ENCODE measurements around the gene KCNK4.

KCNK4 gene

GRCh38 chr11:64259533-64260067, 31.5 kb upstream of the KCNK4 start:
- Histone ChIP-seq H3K79me1 (ENCODE audit: low read length) (peaks cover 14% of the 10 kb centered on the region), H4K8ac (ENCODE audit: low read depth, low read length) (no peak overlapping the region), H3K27ac (ENCODE audit: low read depth, low read length) (no peak overlapping the region), H3K4me1 (ENCODE audit: control insufficient read depth in 1 of 2, insufficient read depth in 2 of 2, low read length in 2 of 2) (peaks cover 22 to 26% of the 10 kb centered on the region in 2 experiments), H3K9ac (ENCODE audit: low read length) (no peak overlapping the region), H3K18ac (ENCODE audit: low read length) (no peak overlapping the region), H4K91ac (ENCODE audit: low read depth, low read length) (no peak overlapping the region), H3K14ac (ENCODE audit: low read length) (no peak overlapping the region), H3K23ac (ENCODE audit: low read length) (no peak overlapping the region), H2AK5ac (ENCODE audit: low read length) (no peak overlapping the region), H3K36me3 (ENCODE audit: control insufficient read depth in 1 of 2, insufficient read depth in 2 of 2, low read length in 2 of 2) (peaks cover 80 to 84% of the 10 kb centered on the region in 2 experiments), H3K27me3 (ENCODE audit: insufficient read depth, low read length) (no peaks in the 10 kb centered on the region), H2BK120ac (ENCODE audit: insufficient read depth, low read length, poor library complexity) (no peak overlapping the region), H3K9me3 (ENCODE audit: insufficient read depth, low read depth, low read length) (peaks cover 4% of the 10 kb centered on the region), H3K4me2 (ENCODE audit: low read length) (no peak overlapping the region), H2AFZ (ENCODE audit: insufficient read depth, low read length, poor library complexity) (no peak overlapping the region), H3K4me3 (ENCODE audit: low read depth, low read length) (no peak overlapping the region), H3K79me2 (ENCODE audit: control insufficient read depth, insufficient read depth, low read length, poor library complexity) (no peaks in the 10 kb centered on the region), H2BK12ac (ENCODE audit: low read length) (no peak overlapping the region), H4K12ac (ENCODE audit: low read depth, low read length) (no peak overlapping the region), H2BK5ac (ENCODE audit: low read depth, low read length, poor library complexity) (no peak overlapping the region), H3K4ac (ENCODE audit: low read depth, low read length) (no peak overlapping the region)
- DNase-seq, result no peak
- no CpG with 5 or more reads among the region's 4 CpGs for WGBS (ENCODE audit: extremely low coverage, insufficient coverage, insufficient read length)

GRCh38 chr11:64260147-64260708, 30.9 kb upstream of the KCNK4 start:
- Histone ChIP-seq H3K4me1 (ENCODE audit: control insufficient read depth in 1 of 2, insufficient read depth in 2 of 2, low read length in 2 of 2) (peaks cover 23 to 28% of the 10 kb centered on the region in 2 experiments), H2BK5ac (ENCODE audit: low read depth, low read length, poor library complexity) (no peak overlapping the region), H3K4me2 (ENCODE audit: low read length) (no peak overlapping the region), H4K8ac (ENCODE audit: low read depth, low read length) (no peak overlapping the region), H3K36me3 (ENCODE audit: control insufficient read depth in 1 of 2, insufficient read depth in 2 of 2, low read length in 2 of 2) (peaks cover 75 to 83% of the 10 kb centered on the region in 2 experiments), H3K18ac (ENCODE audit: low read length) (no peak overlapping the region), H2BK120ac (ENCODE audit: insufficient read depth, low read length, poor library complexity) (no peak overlapping the region), H3K4me3 (ENCODE audit: low read depth, low read length) (no peak overlapping the region), H3K9ac (ENCODE audit: low read length) (no peak overlapping the region), H3K79me2 (ENCODE audit: control insufficient read depth, insufficient read depth, low read length, poor library complexity) (no peaks in the 10 kb centered on the region), H3K23ac (ENCODE audit: low read length) (no peak overlapping the region), H3K4ac (ENCODE audit: low read depth, low read length) (no peak overlapping the region), H3K14ac (ENCODE audit: low read length) (no peak overlapping the region), H3K9me3 (ENCODE audit: insufficient read depth, low read depth, low read length) (peaks cover 4% of the 10 kb centered on the region), H3K79me1 (ENCODE audit: low read length) (peaks cover 14% of the 10 kb centered on the region), H2AK5ac (ENCODE audit: low read length) (no peak overlapping the region), H2AFZ (ENCODE audit: insufficient read depth, low read length, poor library complexity) (no peak overlapping the region), H3K27me3 (ENCODE audit: insufficient read depth, low read length) (no peaks in the 10 kb centered on the region), H4K12ac (ENCODE audit: low read depth, low read length) (no peak overlapping the region), H4K91ac (ENCODE audit: low read depth, low read length) (no peak overlapping the region), H3K27ac (ENCODE audit: low read depth, low read length) (no peak overlapping the region), H2BK12ac (ENCODE audit: low read length) (no peak overlapping the region)
- DNase-seq, result no peak
- WGBS (ENCODE audit: extremely low coverage, insufficient coverage, insufficient read length), result no CpG with 5 or more reads among the region's 6 CpGs

GRCh38 chr11:64261556-64262080, 29.5 kb upstream of the KCNK4 start:
- H3K18ac ChIP-seq (ENCODE audit: low read length), result no peak overlapping the region
- H3K36me3 ChIP-seq (ENCODE audit: control insufficient read depth in 1 of 2, insufficient read depth in 2 of 2, low read length in 2 of 2), result peaks cover 75 to 84% of the 10 kb centered on the region in 2 experiments
- H3K79me2 ChIP-seq (ENCODE audit: control insufficient read depth, insufficient read depth, low read length, poor library complexity), result no peaks in the 10 kb centered on the region
- H3K4me3 ChIP-seq (ENCODE audit: low read depth, low read length), result no peak overlapping the region
- no peak overlapping the region for H3K27ac ChIP-seq (ENCODE audit: low read depth, low read length)
- H3K4ac ChIP-seq (ENCODE audit: low read depth, low read length), result no peak overlapping the region
- H2BK5ac ChIP-seq (ENCODE audit: low read depth, low read length, poor library complexity), result no peak overlapping the region
- H2AK5ac ChIP-seq (ENCODE audit: low read length), result no peak overlapping the region
- no peak overlapping the region for H3K14ac ChIP-seq (ENCODE audit: low read length)
- H3K4me2 ChIP-seq (ENCODE audit: low read length), result no peak overlapping the region
- no peak overlapping the region for H2BK12ac ChIP-seq (ENCODE audit: low read length)
- H3K79me1 ChIP-seq (ENCODE audit: low read length), result peaks cover 14% of the 10 kb centered on the region
- H3K23ac ChIP-seq (ENCODE audit: low read length), result no peak overlapping the region
- no peaks in the 10 kb centered on the region for H3K27me3 ChIP-seq (ENCODE audit: insufficient read depth, low read length)
- H3K4me1 ChIP-seq (ENCODE audit: control insufficient read depth in 1 of 2, insufficient read depth in 2 of 2, low read length in 2 of 2), result peaks cover 23 to 28% of the 10 kb centered on the region in 2 experiments
- H2AFZ ChIP-seq (ENCODE audit: insufficient read depth, low read length, poor library complexity), result no peak overlapping the region
- peaks cover 4% of the 10 kb centered on the region for H3K9me3 ChIP-seq (ENCODE audit: insufficient read depth, low read depth, low read length)
- no peak for DNase-seq
- H4K8ac ChIP-seq (ENCODE audit: low read depth, low read length), result no peak overlapping the region
- H2BK120ac ChIP-seq (ENCODE audit: insufficient read depth, low read length, poor library complexity), result no peak overlapping the region
- no CpG with 5 or more reads among the region's 18 CpGs for WGBS (ENCODE audit: extremely low coverage, insufficient coverage, insufficient read length)
- H4K12ac ChIP-seq (ENCODE audit: low read depth, low read length), result no peak overlapping the region
- H3K9ac ChIP-seq (ENCODE audit: low read length), result no peak overlapping the region
- no peak overlapping the region for H4K91ac ChIP-seq (ENCODE audit: low read depth, low read length)

- WGBS (ENCODE audit: extremely low coverage, insufficient coverage, insufficient read length), result no CpG with 5 or more reads among the region's 42 CpGs
- Histone ChIP-seq H3K4me1 (ENCODE audit: control insufficient read depth in 1 of 2, insufficient read depth in 2 of 2, low read length in 2 of 2) (peaks cover 23 to 28% of the 10 kb centered on the region in 2 experiments), H3K27ac (ENCODE audit: low read depth, low read length) (peak overlapping the region; percentile 59), H3K79me1 (ENCODE audit: low read length) (peaks cover 14% of the 10 kb centered on the region), H3K9me3 (ENCODE audit: insufficient read depth, low read depth, low read length) (peaks cover 4% of the 10 kb centered on the region), H2BK12ac (ENCODE audit: low read length) (peak overlapping the region; percentile 44), H3K9ac (ENCODE audit: low read length) (no peak overlapping the region), H3K36me3 (ENCODE audit: control insufficient read depth in 1 of 2, insufficient read depth in 2 of 2, low read length in 2 of 2) (peaks cover 77 to 85% of the 10 kb centered on the region in 2 experiments), H3K79me2 (ENCODE audit: control insufficient read depth, insufficient read depth, low read length, poor library complexity) (no peaks in the 10 kb centered on the region), H2BK120ac (ENCODE audit: insufficient read depth, low read length, poor library complexity) (no peak overlapping the region), H3K23ac (ENCODE audit: low read length) (no peak overlapping the region), H3K4ac (ENCODE audit: low read depth, low read length) (no peak overlapping the region), H4K91ac (ENCODE audit: low read depth, low read length) (peak overlapping the region; percentile 28), H4K8ac (ENCODE audit: low read depth, low read length) (no peak overlapping the region), H3K18ac (ENCODE audit: low read length) (peak overlapping the region; percentile 31), H3K14ac (ENCODE audit: low read length) (no peak overlapping the region), H2AFZ (ENCODE audit: insufficient read depth, low read length, poor library complexity) (no peak overlapping the region), H3K4me3 (ENCODE audit: low read depth, low read length) (no peak overlapping the region), H3K27me3 (ENCODE audit: insufficient read depth, low read length) (no peaks in the 10 kb centered on the region), H2BK5ac (ENCODE audit: low read depth, low read length, poor library complexity) (no peak overlapping the region), H4K12ac (ENCODE audit: low read depth, low read length) (no peak overlapping the region), H2AK5ac (ENCODE audit: low read length) (peak overlapping the region; percentile 42), H3K4me2 (ENCODE audit: low read length) (no peak overlapping the region)
- no peak for DNase-seq
Observed at GRCh38 chr11:64262271-64263002, 28.7 kb upstream of the KCNK4 start.
